Measurements from ENCODE around the gene ADAMTSL5.
"Not testable (repeated sequence)": the region's sequence is repeated elsewhere in the genome, so short reads cannot be mapped to it uniquely, and the experiment has no call there.

Gene ADAMTSL5

GRCh38 chr19:1528596-1529429 lies 16.0 kb upstream of the ADAMTSL5 start:
- no peak for DNase-seq

GRCh38 chr19:1527650-1528309 lies 15.0 kb upstream of the ADAMTSL5 start:
- DNase-seq, result no peak

- no peak for DNase-seq
Observed at GRCh38 chr19:1526979-1527649, 14.3 kb upstream of the ADAMTSL5 start.

GRCh38 chr19:1526066-1526778 lies 13.4 kb upstream of the ADAMTSL5 start:
- DNase-seq, result no peak

- DNase-seq, result no peak
Observed at GRCh38 chr19:1525343-1525742, 12.5 kb upstream of the ADAMTSL5 start.

- DNase-seq, result no peak
Observed at GRCh38 chr19:1524972-1525325, 12.1 kb upstream of the ADAMTSL5 start.

- DNase-seq, result no peak
Observed at GRCh38 chr19:1524287-1524971, 11.6 kb upstream of the ADAMTSL5 start.

- no peak for DNase-seq
Observed at GRCh38 chr19:1523412-1524286, 10.8 kb upstream of the ADAMTSL5 start, which contains the start of gene PLK5. PLK5 (plus strand) TSS chr19:1524077; CDS start chr19:1526997, 2,920 bp downstream.

- DNase-seq, result no peak
Observed at GRCh38 chr19:1522838-1523237, 10.0 kb upstream of the ADAMTSL5 start.

- no peak for DNase-seq
Observed at GRCh38 chr19:1522061-1522460, 9.2 kb upstream of the ADAMTSL5 start.

GRCh38 chr19:1521636-1522035 lies 8.8 kb upstream of the ADAMTSL5 start:
- DNase-seq, result no peak

- no peak for DNase-seq
Observed at GRCh38 chr19:1520203-1520780, 7.5 kb upstream of the ADAMTSL5 start.

GRCh38 chr19:1519802-1520201 lies 7.0 kb upstream of the ADAMTSL5 start:
- not testable (repeated sequence) for DNase-seq

GRCh38 chr19:1518471-1518870 lies 5.7 kb upstream of the ADAMTSL5 start:
- DNase-seq, result no peak

- no peak for DNase-seq
Observed at GRCh38 chr19:1516395-1516753, 3.6 kb upstream of the ADAMTSL5 start.

GRCh38 chr19:1514986-1515721 lies 2.3 kb upstream of the ADAMTSL5 start:
- no peak for DNase-seq

- DNase-seq, result no peak
Observed at GRCh38 chr19:1514295-1514661, 1.5 kb upstream of the ADAMTSL5 start.

GRCh38 chr19:1513499-1514294 lies 878 bp upstream of the ADAMTSL5 start:
- DNase-seq, result peak; percentile 75 to 76

Measured in stimulated activated CD4-positive, alpha-beta T cell treated with anti-CD3 and anti-CD28 coated beads, Interleukin-2, amount 100 ng/mL, for 24 hours (primary cell).